ENCODE results near the gene ATP5F1E.

The ATP5F1E gene

DNA sequence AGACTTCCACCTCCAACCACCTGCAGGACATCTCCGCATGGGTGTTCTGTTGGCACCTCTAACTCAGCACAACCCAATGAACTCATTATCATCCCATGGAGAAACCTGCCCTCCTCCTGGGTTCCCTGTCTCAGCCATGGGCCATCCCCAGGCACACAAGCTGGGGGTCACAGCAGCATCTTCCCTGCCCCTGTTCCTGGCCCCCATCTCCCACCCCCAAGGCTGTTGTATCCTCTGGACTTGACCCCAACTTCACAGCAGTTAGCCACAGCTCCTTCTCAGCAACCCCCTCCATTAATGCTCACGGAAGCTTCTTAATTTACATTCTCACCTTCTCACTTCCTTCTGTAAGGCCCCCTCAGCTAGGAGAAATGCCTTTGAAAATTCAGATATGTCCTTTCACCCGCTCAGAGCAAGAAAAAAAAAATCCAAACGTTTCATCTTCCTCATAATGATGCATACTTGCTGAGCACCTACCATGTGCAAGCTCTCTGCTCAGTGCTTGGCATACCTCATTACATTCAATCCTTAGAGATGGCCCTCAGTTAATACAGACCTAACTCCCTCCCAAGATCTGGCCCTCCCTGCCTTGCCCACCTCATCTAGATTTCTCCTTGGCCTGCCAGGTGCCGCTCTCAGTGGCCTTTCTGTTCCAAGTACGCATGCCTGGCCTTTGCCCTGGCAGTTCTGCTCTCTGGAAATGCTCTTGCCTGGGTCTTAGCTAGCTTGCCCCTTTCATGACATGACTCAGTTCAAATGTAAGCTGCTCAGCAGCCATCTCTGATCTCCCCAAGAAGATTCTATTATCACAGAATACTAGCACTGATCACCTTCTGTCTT is 53.6 kb downstream of the ATP5F1E start:
- TF ChIP-seq, protein P1, sequence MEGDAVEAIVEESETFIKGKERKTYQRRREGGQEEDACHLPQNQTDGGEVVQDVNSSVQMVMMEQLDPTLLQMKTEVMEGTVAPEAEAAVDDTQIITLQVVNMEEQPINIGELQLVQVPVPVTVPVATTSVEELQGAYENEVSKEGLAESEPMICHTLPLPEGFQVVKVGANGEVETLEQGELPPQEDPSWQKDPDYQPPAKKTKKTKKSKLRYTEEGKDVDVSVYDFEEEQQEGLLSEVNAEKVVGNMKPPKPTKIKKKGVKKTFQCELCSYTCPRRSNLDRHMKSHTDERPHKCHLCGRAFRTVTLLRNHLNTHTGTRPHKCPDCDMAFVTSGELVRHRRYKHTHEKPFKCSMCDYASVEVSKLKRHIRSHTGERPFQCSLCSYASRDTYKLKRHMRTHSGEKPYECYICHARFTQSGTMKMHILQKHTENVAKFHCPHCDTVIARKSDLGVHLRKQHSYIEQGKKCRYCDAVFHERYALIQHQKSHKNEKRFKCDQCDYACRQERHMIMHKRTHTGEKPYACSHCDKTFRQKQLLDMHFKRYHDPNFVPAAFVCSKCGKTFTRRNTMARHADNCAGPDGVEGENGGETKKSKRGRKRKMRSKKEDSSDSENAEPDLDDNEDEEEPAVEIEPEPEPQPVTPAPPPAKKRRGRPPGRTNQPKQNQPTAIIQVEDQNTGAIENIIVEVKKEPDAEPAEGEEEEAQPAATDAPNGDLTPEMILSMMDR (IDR thresholded peaks at IDR 0.05; ENCODE audit: low read depth, low read length), result no peak
- DNase-seq (ENCODE audit: extremely low read depth, low read depth), result no peak

DNA sequence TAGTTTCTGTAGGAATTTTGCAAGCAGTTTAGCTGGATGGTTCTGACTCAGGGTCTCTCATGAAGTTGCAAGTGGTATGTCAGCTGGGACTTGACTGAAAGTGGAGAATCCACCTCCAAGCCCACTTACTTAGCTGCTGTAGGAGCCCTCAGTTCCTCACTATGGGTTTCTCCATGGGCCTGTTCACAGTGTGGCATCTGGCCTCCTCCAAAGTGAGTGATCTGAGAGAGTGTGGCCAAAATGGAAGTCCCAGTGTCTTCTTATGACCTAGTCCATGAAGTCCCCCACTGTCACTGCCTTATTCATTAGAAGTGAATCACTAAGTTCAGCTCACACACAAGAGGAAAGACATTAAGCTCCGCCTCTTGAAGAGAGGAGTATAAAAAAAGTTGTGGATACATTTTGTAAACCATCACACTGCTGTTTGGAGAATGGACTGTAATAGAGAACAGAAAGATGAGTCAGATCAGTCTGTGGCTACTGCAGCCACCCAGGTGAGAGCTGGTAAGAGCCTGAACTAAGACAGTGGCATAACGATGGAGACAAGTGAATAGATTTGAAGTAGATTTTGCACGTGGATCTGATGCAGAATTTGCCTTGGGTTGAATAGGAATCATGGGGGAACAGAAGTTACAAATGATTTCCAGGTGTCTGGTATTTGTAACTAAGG is 55.9 kb downstream of the ATP5F1E start:
- TF ChIP-seq, protein P1 (IDR thresholded peaks at IDR 0.05; ENCODE audit: low read depth, low read length), result no peak
- no peak for DNase-seq (ENCODE audit: extremely low read depth, low read depth)
